HG02623 (cell line): ENCODE data around the gene PTPRN2.

ENCODE experiments used
- ATAC-seq: cut with Tn5 transposase; IDR thresholded peaks from one replicate; pipeline ENCODE4 v1.9.1; 2021; ENCODE audit warnings: moderate library complexity; ENCODE audit not compliant: unreplicated experiment

The PTPRN2 gene

DNA sequence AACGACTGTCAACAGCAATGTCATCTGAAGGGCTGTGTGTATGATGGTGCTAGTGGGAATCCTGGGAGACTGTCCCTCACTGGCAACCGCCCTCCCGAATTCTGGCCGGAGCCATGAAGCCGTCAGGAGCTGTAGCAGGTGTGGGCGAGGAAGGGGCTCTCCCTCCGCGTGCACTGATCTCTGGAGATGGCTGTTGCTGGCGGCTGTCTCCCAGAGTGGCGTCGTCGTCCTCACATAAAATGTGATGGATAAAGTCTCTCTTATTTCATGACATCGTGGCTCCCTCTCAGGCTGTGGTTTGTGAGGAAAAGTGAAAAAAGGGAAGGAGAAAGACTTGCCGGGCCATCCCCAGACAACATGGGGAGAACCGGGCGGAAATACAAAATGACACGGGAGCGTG is 1034.4 kb downstream of the PTPRN2 start:
- no peak for ATAC-seq

DNA sequence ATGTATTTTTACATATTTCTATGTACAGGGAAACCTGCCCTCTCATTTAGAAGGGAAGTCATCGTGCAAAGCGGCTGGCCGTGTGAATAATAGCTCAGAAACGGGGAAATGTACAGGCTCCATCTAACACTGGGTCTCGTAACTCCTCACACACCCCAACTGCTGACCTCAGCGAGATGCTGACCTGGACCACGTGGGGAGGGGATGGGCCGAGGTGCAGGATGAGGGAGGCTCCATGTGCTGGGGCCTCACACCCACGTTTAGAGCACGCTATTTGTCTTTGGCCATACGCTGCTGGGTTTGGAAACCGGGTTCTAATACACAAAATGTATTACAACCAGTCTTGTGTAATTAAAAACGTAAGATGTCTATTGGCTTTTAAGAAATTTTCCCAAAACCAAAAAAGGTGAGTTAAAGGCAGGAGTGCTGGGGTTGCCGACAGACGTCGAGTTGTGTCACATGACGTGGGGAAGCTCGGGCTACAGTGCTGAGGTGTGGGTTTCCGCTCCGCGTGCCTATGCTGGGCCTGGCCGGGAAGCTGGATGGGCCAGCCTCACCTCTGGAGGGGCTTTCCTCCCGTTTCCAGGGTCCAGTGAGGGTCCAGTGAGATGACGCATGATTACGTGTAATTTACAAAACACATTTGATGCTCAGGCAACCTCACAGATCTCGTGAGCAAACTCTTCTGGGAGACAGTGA is 1035.2 kb downstream of the PTPRN2 start:
- no peak for ATAC-seq

DNA sequence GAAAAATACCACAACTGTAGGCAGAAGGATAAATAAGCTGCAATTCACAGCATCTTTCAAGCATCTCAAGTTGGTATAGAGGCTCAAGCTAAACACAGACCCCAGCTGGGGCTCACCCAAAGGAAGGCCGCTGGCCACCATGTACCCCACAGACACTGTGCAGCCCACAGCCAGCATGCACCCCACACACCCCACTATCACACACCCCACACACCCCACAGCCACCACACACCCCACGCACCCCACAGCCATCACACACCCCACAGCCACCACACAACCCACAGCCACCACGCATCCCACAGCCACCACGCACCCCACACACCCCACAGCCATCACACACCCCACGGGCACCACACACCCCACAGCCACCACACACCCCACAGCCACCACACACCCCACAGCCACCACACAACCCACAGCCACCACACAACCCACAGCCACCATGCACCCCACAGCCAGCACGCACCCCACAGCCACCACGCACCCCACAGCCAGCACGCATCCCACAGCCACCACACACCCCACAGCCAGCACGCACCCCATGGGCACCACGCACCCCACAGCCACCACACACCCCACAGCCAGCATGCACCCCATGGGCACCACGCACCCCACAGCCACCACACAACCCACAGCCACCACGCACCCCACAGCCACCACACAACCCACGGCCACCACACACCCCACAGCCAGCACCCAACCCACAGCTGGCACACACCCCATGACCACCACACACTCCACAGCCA is 1036.1 kb downstream of the PTPRN2 start:
- no peak for ATAC-seq

DNA sequence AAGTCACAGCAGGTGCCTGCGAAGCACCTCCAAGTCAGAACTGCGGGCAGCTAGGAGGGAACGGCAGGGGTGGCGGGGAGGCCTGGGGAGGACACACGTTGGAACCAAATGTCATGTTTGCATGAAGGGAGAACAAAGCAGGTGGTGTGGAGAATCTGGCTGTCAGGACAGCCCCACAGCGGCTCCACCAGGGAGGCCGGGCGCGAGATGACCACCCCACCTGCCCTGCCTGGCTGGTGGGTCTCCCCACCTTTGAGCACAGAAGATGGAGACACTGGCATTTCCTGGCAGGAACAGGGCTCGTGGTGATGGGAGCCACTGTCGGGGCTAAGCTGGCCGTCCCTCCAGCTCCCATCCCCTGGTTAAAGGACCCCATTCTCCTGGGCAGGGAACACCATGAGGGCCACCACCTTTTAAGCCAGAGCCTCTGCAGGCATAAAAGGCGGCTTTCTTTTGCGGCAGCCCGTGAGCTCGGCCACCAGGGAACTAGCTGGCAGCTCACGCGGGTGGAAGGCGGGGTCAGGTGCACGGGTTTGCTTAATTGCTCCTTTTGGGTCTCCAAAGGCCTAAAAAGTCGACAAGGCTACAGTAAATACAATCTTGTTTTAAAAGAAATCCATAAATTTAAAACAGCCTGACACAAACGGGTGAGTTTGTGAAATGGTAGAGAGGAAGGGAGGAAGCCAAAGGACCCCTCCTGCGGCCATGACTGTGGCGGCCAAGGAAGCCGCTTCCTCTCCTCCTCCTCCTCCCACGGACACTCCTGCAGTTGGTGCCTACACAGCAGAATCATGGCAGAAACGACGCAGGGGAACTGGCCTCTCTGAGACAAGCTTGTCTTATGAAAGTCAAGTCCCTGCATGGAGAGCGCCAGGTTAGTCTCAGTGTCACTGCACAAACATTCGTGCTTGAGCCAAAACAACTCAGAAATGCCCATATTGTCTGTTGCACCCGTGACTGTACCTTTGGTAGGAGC is 1037.0 kb downstream of the PTPRN2 start:
- ATAC-seq = no peak

DNA sequence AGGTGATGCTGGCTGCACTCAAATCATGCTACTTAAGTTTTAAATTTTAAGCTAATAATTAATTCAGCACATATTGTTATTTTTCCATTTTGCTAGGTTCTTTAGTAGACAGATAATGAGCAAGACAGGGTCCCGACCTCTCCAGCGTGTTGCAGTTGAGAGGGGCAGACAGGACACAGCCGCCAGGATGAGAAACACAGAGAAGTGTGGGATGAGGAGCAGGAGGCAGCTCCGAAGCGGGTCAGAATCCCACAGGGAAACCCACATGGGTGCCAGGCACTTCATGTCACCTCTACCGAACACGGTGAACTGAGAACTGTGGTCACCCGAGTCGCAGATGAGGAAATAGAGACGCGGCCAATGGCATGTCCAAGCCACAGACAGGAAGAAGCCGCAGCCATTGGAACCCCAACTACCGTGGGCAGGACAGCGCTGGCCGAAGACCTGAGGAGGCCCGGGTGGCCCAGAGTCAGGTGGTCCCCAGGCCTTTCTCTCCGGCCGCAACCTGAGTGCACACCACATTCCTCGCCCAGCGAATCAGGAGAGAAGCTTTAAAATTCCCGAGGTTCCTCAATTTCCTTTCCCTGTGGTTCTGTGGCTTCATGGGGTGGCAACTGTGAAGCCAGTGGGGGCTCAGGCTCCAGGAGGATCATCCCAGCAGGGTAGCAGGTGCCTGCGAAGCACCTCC is 1037.9 kb downstream of the PTPRN2 start:
- no peak for ATAC-seq

DNA sequence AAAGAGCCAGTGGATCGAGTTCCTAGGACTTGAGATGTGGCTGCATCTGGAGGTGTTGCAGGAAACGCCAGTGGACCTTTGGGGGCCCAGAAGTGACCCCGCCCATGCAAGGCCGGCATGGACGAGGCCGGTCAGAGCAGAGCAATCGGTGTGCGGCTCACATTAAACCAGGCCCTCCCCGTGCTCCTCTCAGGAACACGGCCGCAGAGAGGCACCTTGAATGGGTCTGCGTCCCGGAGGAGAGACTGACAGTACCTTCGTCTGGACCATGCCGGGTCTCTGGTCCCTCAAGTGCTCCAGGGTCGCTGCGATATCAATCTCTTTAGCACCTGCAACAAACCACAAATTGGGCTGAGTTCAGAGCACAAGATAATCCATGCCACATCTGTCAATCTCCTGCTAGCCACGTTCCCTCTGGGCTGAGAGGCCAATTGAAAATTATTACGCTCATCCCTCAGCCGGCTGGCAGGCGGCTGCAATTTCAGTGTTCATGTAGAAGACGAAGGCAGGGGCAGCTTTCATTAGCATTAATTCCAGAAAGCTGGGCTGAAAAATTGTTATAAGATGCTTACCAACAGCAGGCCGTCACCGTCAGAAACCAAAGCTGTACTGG is 1038.8 kb downstream of the PTPRN2 start:
- ATAC-seq = no peak

DNA sequence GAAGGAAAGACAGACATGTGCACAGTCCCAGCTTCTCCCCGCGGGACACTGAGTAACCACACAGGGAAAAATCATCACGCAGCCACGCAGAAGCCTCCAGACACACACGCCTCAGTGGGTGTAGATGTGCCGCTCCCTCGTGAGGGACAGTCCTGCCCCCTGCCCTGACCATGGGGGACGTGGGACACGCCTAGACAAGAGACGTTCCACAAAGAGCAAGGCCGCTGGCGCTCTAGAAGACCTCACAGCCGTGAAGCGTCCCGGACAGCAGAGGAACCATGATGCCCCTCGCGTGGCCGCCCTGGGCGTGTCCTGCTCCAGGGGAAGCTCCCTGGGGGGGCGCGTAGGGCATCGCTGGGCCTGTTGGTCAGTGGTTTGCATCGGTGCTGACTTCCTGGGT is 1040.0 kb downstream of the PTPRN2 start:
- no peak for ATAC-seq

DNA sequence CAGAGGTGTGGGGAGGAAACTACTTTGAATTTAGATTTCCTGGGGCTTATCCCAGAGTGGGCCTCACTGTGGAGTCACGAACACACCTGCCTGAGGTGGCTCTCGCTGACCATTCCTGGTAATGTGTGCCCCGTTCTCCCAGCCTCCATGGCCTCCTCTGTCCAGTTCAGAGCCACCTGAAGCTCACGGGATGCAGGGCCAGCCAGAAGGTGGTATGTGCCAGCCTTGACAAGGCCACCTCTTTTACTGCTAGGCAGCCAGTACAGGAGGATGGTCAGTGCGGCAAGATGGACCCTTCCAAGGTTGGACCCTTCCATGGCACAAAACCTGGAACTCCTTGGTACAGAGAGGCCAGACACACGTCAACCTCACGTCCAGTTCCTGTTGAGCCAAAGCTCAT is 1040.5 kb downstream of the PTPRN2 start:
- no peak for ATAC-seq

DNA sequence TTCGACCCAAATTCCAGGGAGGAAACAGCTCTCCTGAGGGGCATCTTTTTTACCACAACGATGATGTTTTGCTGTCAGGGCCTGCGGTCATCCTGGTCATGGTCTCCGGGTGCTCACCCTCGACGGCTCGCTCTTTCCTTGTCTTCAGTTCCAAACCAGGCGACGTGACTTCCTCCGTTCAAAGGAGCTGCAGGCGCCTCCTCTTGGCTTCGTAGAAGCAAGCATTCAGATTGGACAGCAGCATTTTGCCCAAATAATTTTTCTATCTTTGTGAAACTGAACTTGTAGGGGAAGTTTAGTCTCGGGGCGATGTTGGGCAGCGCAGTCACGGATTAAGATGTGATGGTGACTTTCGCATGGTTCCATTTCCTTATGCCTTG is 1042.0 kb downstream of the PTPRN2 start:
- no peak for ATAC-seq

DNA sequence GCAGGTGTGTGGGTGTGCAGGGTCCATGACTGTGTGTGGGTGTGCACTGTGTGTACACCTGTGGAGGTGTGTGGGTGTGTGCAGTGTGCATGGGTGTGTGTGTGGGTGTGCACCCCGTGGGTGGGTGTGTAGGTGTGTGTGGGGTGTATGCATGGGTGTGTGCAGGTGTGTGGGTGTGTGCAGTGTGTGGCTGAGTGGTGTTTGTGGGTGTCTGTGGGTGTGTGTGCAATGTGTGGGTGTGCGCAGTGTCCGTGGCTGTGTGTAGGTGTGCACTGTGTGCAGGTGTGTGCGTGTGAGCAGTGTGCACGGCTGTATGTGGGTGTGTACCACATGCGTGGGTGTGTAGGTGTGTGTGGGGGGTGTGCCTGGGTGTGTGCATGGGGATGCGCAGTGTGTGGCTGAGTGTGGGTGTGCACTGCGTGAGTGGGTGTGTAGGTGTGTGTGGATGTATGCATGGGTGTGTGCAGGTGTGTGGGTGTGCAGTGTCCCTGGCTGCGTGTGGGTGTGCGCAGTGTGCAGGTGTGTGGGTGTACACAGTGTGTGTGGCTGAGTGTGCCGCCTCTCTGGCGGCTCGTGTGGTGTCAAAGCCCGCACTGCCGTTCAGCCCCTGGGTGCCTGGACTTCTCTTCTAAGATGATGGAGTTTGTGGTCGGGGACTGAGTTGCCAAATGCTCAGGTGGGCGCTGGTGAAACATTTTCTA is 1042.5 kb downstream of the PTPRN2 start:
- ATAC-seq = no peak

DNA sequence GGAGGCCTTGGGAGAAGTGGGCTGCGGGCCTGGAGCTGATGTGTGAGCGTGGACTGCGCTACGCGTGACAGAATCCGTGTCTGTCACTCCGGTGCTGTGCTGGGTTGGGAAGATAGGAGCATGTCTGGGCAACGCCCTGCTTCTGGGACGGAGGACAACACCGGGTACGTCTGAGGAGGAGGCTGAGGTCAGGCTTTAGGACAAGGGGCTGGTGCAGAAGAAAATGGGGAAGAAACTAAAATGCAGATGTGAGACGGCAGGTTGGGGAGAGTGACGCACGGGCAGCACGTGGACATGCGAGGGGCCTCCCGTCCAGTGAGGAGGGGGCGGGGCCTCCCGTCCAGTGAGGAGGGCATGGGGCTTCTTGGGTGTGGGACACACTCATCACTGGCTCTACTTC is 1043.4 kb downstream of the PTPRN2 start:
- ATAC-seq = no peak

DNA sequence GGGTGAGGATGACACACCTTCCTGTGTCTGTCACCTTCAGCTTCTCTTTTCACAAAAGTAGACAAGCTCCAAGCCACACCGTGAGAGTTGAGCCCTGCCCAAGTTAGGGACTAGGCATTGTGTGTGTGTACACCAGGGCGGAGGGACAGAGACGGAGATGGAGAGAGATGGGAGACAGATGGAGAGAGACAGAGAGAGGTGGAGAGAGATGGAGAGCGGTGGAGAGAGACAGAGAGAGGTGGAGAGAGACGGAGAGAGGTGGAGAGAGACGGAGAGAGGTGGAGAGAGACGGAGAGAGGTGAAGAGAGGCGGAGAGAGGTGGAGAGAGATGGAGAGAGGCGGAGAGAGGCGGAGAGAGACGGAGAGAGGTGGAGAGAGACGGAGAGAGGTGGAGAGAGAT is 1043.8 kb downstream of the PTPRN2 start:
- no peak for ATAC-seq

DNA sequence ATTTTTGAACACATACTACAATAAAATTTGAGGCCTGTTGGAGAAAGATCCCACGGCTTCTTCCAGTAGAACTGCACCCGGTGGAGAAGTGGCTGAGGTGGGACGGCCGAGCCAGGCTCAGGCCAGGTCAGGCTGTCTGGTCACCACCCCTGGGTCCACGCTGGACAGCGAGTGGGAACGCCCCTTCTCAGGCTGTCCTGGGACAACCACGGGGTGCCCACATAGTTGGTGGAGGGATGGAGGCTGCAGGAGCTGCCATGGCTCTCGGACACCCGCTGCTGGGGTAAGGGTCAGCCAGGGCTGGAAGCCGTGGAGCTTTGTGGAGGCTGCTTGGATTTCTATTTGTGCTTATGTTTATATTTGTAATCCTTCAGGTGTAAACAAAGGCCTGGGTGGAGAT is 1044.3 kb downstream of the PTPRN2 start:
- no peak for ATAC-seq

DNA sequence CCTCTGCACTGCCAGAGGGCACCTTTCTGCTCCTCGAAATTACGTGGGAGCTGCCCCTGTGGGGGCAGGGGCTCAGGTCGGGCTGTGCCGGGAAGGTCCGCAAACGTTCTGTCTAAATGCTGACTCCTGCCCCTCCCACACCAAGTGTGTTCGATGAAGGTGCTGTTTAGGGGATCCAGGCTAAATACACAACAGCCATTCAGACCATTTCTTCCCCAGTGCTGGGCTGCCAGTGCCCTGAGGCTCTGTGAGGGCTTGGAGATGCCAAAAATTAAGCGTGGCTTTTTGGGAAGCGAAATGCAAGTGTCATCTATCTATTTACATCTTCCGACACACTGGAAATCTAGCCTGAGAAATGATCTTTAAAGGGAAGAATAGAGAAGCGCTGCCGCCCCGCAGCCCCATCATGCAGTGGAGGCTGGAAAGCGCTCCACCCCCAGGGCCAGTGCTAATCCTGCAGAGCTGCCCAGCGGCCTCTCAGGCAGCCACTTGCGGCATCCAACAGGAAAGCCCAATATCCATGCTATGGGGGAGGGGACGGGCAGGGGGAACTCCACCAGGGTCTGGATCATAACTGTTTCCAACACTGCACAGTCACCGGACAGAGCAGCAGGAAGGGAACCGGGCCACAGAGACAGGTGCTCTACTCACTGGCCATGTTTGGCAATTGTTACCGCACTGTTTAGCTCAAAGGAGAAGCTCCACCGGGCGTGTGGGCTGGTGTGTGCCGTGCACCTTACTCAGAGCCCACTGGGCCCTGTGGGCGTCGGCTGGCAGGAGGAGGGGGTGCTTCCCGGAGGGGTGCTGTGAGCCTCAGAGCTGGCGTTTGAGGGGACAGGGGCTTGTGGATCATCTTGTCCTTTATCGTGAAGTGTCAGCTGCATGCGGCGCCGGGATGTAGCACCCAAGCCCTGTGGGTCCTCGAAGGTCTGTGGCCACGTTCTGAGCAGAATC is 1045.3 kb downstream of the PTPRN2 start:
- no peak for ATAC-seq

DNA sequence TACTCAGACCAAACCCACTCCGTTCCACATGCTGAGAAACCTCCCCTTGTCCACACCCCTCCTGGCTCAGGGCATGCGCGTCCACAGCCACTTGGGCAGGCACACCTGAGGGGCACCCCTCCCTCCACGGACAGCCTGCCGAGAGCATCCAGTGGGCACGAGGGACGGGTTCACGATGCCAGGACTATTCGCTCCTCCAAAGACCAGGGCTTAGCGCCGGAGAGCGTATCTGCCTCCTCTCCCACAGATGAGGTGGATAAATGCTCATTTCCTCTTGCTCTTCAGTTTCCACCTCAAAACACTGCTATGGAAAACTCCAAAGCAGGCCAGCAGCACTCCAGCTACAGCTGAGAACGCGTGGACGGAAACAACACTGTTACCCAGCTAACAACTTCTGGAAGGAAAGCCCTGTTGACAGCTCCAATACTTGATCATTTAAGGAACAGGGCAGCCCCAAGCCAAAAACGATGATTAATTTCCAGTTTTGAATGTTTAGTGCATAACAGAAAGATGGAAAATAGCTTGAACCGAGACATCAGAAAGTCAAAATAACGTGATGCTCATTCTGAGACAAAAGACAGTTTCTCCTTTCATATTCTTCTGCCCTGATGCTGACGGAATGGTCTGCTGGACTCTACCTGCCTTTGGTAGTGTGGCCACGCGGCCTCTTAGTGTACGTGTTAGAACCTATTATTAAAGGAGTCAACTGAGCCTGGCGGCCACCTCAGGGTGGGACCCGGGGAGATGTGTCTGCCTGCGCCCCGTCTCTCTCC is 1046.1 kb downstream of the PTPRN2 start:
- ATAC-seq = no peak

DNA sequence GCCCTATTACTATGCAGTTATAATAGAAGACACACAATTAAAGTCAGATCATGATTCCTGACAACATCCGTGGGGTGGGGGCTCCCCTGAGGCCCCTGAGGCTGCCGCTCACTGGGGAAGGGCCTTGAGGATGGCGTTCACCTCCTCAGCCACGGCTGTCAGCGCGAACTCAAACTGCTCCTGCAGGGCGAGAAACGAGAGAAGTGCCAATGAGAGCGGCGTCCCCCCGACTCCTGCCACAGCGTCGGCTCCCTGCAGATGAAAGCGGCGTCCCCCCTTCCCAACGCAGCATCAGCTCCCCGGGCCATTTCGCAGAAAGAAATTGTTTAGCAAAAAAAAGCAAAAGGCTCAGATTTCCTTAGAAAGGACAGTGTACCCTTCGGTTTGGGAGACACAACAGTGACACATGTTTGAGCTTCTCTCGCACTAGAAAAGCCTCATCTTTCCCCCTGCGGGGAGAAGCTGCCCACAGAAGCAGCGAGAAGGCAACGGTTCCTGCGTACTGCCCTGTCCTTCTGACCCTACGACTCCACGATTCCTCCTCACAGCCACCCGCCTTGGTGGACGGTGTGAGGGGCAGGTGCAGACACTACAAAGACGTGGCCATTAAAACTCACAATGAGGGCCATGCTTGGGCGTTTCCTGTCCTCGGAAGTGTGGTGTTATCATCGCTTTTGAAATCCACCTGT is 1046.9 kb downstream of the PTPRN2 start:
- ATAC-seq = no peak

DNA sequence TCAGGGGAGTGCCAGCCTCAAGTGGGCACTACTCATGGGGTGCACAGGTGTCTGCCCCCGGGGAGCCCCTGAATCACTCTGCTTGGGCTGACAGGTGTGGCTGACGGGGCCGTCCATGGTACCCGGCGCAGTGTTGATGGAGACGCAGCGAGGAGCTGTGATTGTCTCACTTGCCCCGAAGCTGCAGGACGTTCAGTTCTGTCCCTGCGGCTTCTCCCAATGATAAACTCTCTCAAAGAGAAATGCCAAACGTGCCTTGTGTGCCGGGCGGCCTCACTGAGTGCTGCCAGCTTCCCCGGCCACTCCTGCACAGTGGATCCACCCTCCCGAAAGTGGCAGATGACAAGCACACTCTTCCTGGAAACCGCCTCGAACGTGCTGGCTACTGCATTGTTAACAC is 1047.6 kb downstream of the PTPRN2 start:
- ATAC-seq = no peak
